ENCODE results near the gene PPARA. TPM values are rescaled to one million over a fixed set of nuclear protein-coding genes. Genes with fewer than 3 reads are reported as not detected.
A peak's percentile ranks its signal among the peaks of the same experiment; 100 is the strongest.

Gene PPARA
- total and polyA plus RNA-seq, 2 experiments from 2014 or later = 4.7 to 12.6 TPM

GRCh38 chr22:46280999-46281623 is 130.8 kb downstream of the PPARA start:
- Histone ChIP-seq H3K27me3 (ENCODE audit: insufficient read depth) (no peaks in the 10 kb centered on the region), H2AFZ (no peak overlapping the region), H3K4me2 (no peak overlapping the region), H3K9me2 (ENCODE audit: insufficient read depth) (no peaks in the 10 kb centered on the region), H3K36me3 (ENCODE audit: insufficient read depth) (peaks cover 8% of the 10 kb centered on the region; the same call in 1 of the 2 replicates), H3K79me2 (replicated peaks; ENCODE audit: insufficient read depth) (no peaks in the 10 kb centered on the region), H3F3A (replicated peaks; ENCODE audit: low read depth) (no peaks in the 10 kb centered on the region), H4K20me1 (replicated peaks; ENCODE audit: insufficient read depth) (no peaks in the 10 kb centered on the region), H3K27ac (ENCODE audit: low read depth) (no peak overlapping the region), H3K4me3 (no peak overlapping the region), H3K4me1 (ENCODE audit: insufficient read depth) (no peaks in the 10 kb centered on the region)
- Mint-ChIP-seq H3K9me3 (no peaks in the 10 kb centered on the region), H3K36me3 (ENCODE audit: low read depth) (peaks cover 44% of the 10 kb centered on the region), H3K27me3 (ENCODE audit: insufficient read depth, low read depth, poor library complexity) (peaks cover 11% of the 10 kb centered on the region), H3K27ac (no peak overlapping the region), H3K4me1 (no peaks in the 10 kb centered on the region), H3K4me3 (no peak overlapping the region)
- TF ChIP-seq CTCF (conservative IDR thresholded peaks at IDR 0.05; ENCODE audit: low read depth in 2 of 2) (no peak), EZH2phosphoT487 (IDR thresholded peaks at IDR 0.05; ENCODE audit: unreplicated experiment) (no peak), NANOG (IDR thresholded peaks at IDR 0.05; ENCODE audit: borderline replicate concordance) (no peak), JUNB (IDR thresholded peaks at IDR 0.05; ENCODE audit: unreplicated experiment) (no peak), EZH2 (IDR thresholded peaks at IDR 0.05; ENCODE audit: low read depth, unreplicated experiment) (no peak), CREB1 (CRISPR knock-in tag; IDR thresholded peaks at IDR 0.05; ENCODE audit: low read depth) (no peak), ZNF114 (CRISPR knock-in tag; IDR thresholded peaks at IDR 0.05) (no peak), REST (IDR thresholded peaks at IDR 0.05; ENCODE audit: unreplicated experiment) (no peak), POLR2AphosphoS5 (IDR thresholded peaks at IDR 0.05; ENCODE audit: low read depth) (no peak), ZNF331 (CRISPR knock-in tag; IDR thresholded peaks at IDR 0.05; ENCODE audit: low read depth) (no peak), ETS1 (IDR thresholded peaks at IDR 0.05) (no peak), STAT1 (IDR thresholded peaks at IDR 0.05; ENCODE audit: unreplicated experiment) (no peak)
- TF ChIP-seq, protein P1, sequence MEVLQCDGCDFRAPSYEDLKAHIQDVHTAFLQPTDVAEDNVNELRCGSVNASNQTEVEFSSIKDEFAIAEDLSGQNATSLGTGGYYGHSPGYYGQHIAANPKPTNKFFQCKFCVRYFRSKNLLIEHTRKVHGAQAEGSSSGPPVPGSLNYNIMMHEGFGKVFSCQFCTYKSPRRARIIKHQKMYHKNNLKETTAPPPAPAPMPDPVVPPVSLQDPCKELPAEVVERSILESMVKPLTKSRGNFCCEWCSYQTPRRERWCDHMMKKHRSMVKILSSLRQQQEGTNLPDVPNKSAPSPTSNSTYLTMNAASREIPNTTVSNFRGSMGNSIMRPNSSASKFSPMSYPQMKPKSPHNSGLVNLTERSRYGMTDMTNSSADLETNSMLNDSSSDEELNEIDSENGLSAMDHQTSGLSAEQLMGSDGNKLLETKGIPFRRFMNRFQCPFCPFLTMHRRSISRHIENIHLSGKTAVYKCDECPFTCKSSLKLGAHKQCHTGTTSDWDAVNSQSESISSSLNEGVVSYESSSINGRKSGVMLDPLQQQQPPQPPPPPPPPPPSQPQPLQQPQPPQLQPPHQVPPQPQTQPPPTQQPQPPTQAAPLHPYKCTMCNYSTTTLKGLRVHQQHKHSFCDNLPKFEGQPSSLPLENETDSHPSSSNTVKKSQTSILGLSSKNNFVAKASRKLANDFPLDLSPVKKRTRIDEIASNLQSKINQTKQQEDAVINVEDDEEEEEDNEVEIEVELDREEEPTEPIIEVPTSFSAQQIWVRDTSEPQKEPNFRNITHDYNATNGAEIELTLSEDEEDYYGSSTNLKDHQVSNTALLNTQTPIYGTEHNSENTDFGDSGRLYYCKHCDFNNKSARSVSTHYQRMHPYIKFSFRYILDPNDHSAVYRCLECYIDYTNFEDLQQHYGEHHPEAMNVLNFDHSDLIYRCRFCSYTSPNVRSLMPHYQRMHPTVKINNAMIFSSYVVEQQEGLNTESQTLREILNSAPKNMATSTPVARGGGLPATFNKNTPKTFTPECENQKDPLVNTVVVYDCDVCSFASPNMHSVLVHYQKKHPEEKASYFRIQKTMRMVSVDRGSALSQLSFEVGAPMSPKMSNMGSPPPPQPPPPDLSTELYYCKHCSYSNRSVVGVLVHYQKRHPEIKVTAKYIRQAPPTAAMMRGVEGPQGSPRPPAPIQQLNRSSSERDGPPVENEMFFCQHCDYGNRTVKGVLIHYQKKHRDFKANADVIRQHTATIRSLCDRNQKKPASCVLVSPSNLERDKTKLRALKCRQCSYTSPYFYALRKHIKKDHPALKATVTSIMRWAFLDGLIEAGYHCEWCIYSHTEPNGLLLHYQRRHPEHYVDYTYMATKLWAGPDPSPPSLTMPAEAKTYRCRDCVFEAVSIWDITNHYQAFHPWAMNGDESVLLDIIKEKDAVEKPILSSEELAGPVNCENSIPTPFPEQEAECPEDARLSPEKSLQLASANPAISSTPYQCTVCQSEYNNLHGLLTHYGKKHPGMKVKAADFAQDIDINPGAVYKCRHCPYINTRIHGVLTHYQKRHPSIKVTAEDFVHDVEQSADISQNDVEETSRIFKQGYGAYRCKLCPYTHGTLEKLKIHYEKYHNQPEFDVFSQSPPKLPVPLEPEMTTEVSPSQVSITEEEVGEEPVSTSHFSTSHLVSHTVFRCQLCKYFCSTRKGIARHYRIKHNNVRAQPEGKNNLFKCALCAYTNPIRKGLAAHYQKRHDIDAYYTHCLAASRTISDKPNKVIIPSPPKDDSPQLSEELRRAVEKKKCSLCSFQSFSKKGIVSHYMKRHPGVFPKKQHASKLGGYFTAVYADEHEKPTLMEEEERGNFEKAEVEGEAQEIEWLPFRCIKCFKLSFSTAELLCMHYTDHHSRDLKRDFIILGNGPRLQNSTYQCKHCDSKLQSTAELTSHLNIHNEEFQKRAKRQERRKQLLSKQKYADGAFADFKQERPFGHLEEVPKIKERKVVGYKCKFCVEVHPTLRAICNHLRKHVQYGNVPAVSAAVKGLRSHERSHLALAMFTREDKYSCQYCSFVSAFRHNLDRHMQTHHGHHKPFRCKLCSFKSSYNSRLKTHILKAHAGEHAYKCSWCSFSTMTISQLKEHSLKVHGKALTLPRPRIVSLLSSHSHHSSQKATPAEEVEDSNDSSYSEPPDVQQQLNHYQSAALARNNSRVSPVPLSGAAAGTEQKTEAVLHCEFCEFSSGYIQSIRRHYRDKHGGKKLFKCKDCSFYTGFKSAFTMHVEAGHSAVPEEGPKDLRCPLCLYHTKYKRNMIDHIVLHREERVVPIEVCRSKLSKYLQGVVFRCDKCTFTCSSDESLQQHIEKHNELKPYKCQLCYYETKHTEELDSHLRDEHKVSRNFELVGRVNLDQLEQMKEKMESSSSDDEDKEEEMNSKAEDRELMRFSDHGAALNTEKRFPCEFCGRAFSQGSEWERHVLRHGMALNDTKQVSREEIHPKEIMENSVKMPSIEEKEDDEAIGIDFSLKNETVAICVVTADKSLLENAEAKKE (CRISPR knock-in tag; IDR thresholded peaks at IDR 0.05) = no peak
- no peak for ATAC-seq
- DNase-seq (ENCODE audit: low spot score) = peak; percentile 15

Data from GM23338 (cell line).